Upper lobe of left lung (tissue), 4 donors: ENCODE measurements around the gene SRGAP2B.
"Not testable (repeated sequence)": the region's sequence is repeated elsewhere in the genome, so short reads cannot be mapped to it uniquely, and the experiment has no call there.

Experiments
- CTCF ChIP-seq, 6 experiments: fragments of 450-650 bp in 4 of 6; fragments of 200-600 bp in 2 of 6; sonication (generic) in 2 of 6; IDR thresholded peaks; one replicate each; pipeline ENCODE4 v1.5.1; 2016 to 2019; ENCODE audit warnings: antibody characterized with exemption in 6 of 6
- EP300 ChIP-seq, 4 donors: sonication (generic); formaldehyde crosslinking; IDR thresholded peaks; one replicate each; pipeline ENCODE4 v1.5.1; 2017; ENCODE audit warnings: antibody characterized with exemption in 4 of 4, control low read depth in 2 of 4
- POLR2A ChIP-seq, 4 donors: fragments of 450-650 bp; IDR thresholded peaks; one replicate each; pipeline ENCODE4 v1.5.1; 2016 to 2017; ENCODE audit warnings: antibody characterized with exemption in 4 of 4, mild to moderate bottlenecking in 2 of 4
- POLR2AphosphoS5 ChIP-seq, 2 donors: sonication (generic); formaldehyde crosslinking; IDR thresholded peaks; one replicate each; pipeline ENCODE4 v1.5.1; 2017; ENCODE audit warnings: antibody characterized with exemption in 2 of 2

GRCh38 chr1:145010580-145010979 is 84.5 kb downstream of the SRGAP2B start:
- not testable (repeated sequence) for TF ChIP-seq CTCF, POLR2A, POLR2AphosphoS5, EP300 (IDR thresholded peaks at IDR 0.05)
